ENCODE data around the gene HDAC4. TPM values are rescaled to one million over a fixed set of nuclear protein-coding genes. Genes with fewer than 3 reads are reported as not detected.

HDAC4 gene
- total RNA-seq, 1 donor from 2014 or later = 76.6 TPM

GRCh38 chr2:239119346-239120126, 281.3 kb downstream of the HDAC4 start:
- intact Hi-C loops (cut with DNase I) = no loop called here
- no peak for DNase-seq (ENCODE audit: extremely low spot score in 2 of 2)
- peaks cover 4% of the 10 kb centered on the region for H3K4me1 ChIP-seq
- H3K27me3 ChIP-seq = no peaks in the 10 kb centered on the region
- H3K27ac ChIP-seq = no peak overlapping the region
- peaks cover 3 to 11% of the 10 kb centered on the region in 2 donors for H3K36me3 ChIP-seq
- H3K4me3 ChIP-seq = no peak overlapping the region
- H3K9me3 ChIP-seq = no peaks in the 10 kb centered on the region
- TF ChIP-seq POLR2A (IDR thresholded peaks at IDR 0.05) (no peak), POLR2AphosphoS5 (IDR thresholded peaks at IDR 0.05; ENCODE audit: insufficient read depth in 1 of 2, low read depth in 1 of 2) (no peak), CTCF (IDR thresholded peaks at IDR 0.05) (no peak)

GRCh38 chr2:239118675-239119211, 282.1 kb downstream of the HDAC4 start:
- no peaks in the 10 kb centered on the region for H3K27me3 ChIP-seq
- no peaks in the 10 kb centered on the region for H3K9me3 ChIP-seq
- H3K4me3 ChIP-seq = no peak overlapping the region
- no peak for TF ChIP-seq POLR2A (IDR thresholded peaks at IDR 0.05)
- no peak for TF ChIP-seq POLR2AphosphoS5 (IDR thresholded peaks at IDR 0.05; ENCODE audit: insufficient read depth in 1 of 2, low read depth in 1 of 2)
- TF ChIP-seq CTCF (IDR thresholded peaks at IDR 0.05) = no peak
- intact Hi-C loops (cut with DNase I) = no loop called here
- peaks cover 0 to 6% of the 10 kb centered on the region in 2 donors for H3K36me3 ChIP-seq
- H3K27ac ChIP-seq = no peak overlapping the region
- DNase-seq (ENCODE audit: extremely low spot score in 2 of 2) = no peak
- peaks cover 12% of the 10 kb centered on the region for H3K4me1 ChIP-seq

GRCh38 chr2:239118264-239118663, 282.6 kb downstream of the HDAC4 start:
- no peak for DNase-seq (ENCODE audit: extremely low spot score in 2 of 2)
- Histone ChIP-seq H3K4me1 (peaks cover 17% of the 10 kb centered on the region), H3K9me3 (no peaks in the 10 kb centered on the region), H3K27me3 (no peaks in the 10 kb centered on the region), H3K27ac (no peak overlapping the region), H3K4me3 (no peak overlapping the region), H3K36me3 (peaks cover 0 to 1% of the 10 kb centered on the region in 2 donors)
- intact Hi-C loops (cut with DNase I) = no loop called here
- TF ChIP-seq POLR2A (IDR thresholded peaks at IDR 0.05) (no peak), CTCF (IDR thresholded peaks at IDR 0.05) (no peak), POLR2AphosphoS5 (IDR thresholded peaks at IDR 0.05; ENCODE audit: insufficient read depth in 1 of 2, low read depth in 1 of 2) (no peak)

- no peak overlapping the region for H3K27ac ChIP-seq
- no peaks in the 10 kb centered on the region for H3K27me3 ChIP-seq
- TF ChIP-seq POLR2AphosphoS5 (IDR thresholded peaks at IDR 0.05; ENCODE audit: insufficient read depth in 1 of 2, low read depth in 1 of 2) (no peak), POLR2A (IDR thresholded peaks at IDR 0.05) (no peak), CTCF (IDR thresholded peaks at IDR 0.05) (no peak)
- peaks cover 21% of the 10 kb centered on the region for H3K4me1 ChIP-seq
- no peaks in the 10 kb centered on the region for H3K36me3 ChIP-seq
- intact Hi-C loops (cut with DNase I) = no loop called here
- DNase-seq (ENCODE audit: extremely low spot score in 2 of 2) = no peak
- H3K4me3 ChIP-seq = no peak overlapping the region
- no peaks in the 10 kb centered on the region for H3K9me3 ChIP-seq
These were observed 283.0 kb downstream of the HDAC4 start for GRCh38 chr2:239117831-239118230.
